Body of pancreas (tissue), 4 donors: Measurements from ENCODE around the gene ZBTB5.

ENCODE experiments used
- CTCF ChIP-seq, 7 experiments: fragments of 450-650 bp in 4 of 7; fragments of 200-600 bp in 3 of 7; sonication (generic) in 3 of 7; IDR thresholded peaks; one replicate each; pipeline ENCODE4 v1.5.1; 2016 to 2019; ENCODE audit warnings: antibody characterized with exemption in 7 of 7
- POLR2A ChIP-seq, 3 donors: fragments of 450-650 bp; IDR thresholded peaks; one replicate each; pipeline ENCODE4 v1.6.1; 2016; ENCODE audit warnings: antibody characterized with exemption in 3 of 3, mild to moderate bottlenecking in 2 of 3

DNA sequence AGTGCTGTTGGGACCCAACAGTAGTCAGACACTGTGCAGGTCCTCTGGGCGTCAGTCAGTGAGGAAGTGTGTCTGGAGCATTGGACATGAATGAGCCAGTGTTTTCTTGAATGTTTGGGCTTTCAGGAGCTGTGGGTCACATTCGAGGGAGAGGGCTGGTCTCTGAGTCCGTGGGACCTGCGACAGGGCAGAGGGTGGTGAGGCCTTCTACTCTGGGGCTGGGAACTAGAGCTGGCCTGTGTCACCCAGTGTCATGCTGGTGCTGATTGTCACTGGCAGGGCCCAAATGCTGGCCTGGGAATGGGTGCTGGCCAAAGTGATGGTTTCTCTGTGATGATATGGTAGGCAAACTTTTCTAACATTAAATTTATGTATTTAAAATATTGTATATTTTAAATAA, 30.8 kb upstream of the ZBTB5 start:
- no peak for TF ChIP-seq CTCF (IDR thresholded peaks at IDR 0.05)
- TF ChIP-seq POLR2A (IDR thresholded peaks at IDR 0.05): no peak
